GM23338 (cell line): ENCODE data around the gene IGFBP6. TPM values are rescaled to one million over a fixed set of nuclear protein-coding genes. Genes with fewer than 3 reads are reported as not detected.

ENCODE experiments used
- ATAC-seq: fragments of 200-7000 bp; cut with Tn5 transposase; 3 replicates; pipeline ENCODE4 v1.9.1; 2020
- DNase-seq: peaks from one replicate; pipeline ENCODE4 v3.0.0-alpha.2; 2015; ENCODE audit warnings: low spot score
- H2AFZ ChIP-seq: fragments of 200-600 bp; sonication (generic); 2 replicates; pipeline ENCODE4 v1.8.0; 2016; ENCODE audit warnings: antibody characterized with exemption, mild to moderate bottlenecking, moderate library complexity
- H3F3A ChIP-seq: fragments of 200-600 bp; sonication (generic); replicated peaks from 2 replicates; pipeline ENCODE4 v1.8.0; 2017; ENCODE audit warnings: antibody characterized with exemption, mixed run types, low read depth
- H3K27ac ChIP-seq: fragments of 200-600 bp; sonication (generic); 2 replicates; pipeline ENCODE4 v1.6.1; 2016; ENCODE audit warnings: low read depth
- H3K27me3 ChIP-seq: fragments of 200-600 bp; sonication (generic); 2 replicates; pipeline ENCODE4 v1.8.0; 2016; ENCODE audit warnings: mild to moderate bottlenecking, mixed run types, moderate library complexity; ENCODE audit not compliant: insufficient read depth
- H3K36me3 ChIP-seq: fragments of 200-600 bp; sonication (generic); 2 replicates; pipeline ENCODE4 v1.8.0; 2016; ENCODE audit warnings: mild to moderate bottlenecking; ENCODE audit not compliant: insufficient read depth
- H3K4me1 ChIP-seq: fragments of 200-600 bp; sonication (generic); 2 replicates; pipeline ENCODE4 v1.8.0; 2016; ENCODE audit warnings: mild to moderate bottlenecking, moderate library complexity; ENCODE audit not compliant: insufficient read depth
- H3K4me2 ChIP-seq: fragments of 200-600 bp; sonication (generic); 2 replicates; pipeline ENCODE4 v1.7.1; 2017; ENCODE audit warnings: mixed run types
- H3K4me3 ChIP-seq: fragments of 200-600 bp; sonication (generic); 2 replicates; pipeline ENCODE4 v1.6.1; 2016; ENCODE audit warnings: mixed run types
- H3K79me2 ChIP-seq: fragments of 200-600 bp; sonication (generic); replicated peaks from 2 replicates; pipeline ENCODE4 v1.8.0; 2017; ENCODE audit warnings: mild to moderate bottlenecking; ENCODE audit not compliant: insufficient read depth
- H3K9me2 ChIP-seq: fragments of 200-600 bp; sonication (generic); 2 replicates; pipeline ENCODE4 v1.8.0; 2017; ENCODE audit not compliant: insufficient read depth
- H4K20me1 ChIP-seq: fragments of 200-600 bp; sonication (generic); replicated peaks from 2 replicates; pipeline ENCODE4 v1.8.0; 2017; ENCODE audit warnings: mild to moderate bottlenecking; ENCODE audit not compliant: insufficient read depth
- H3K27ac Mint-ChIP-seq: 2 replicates; pipeline ENCODE4 v1.8.0; 2020; ENCODE audit warnings: inconsistent platforms, mild to moderate bottlenecking, moderate library complexity, mixed read lengths
- H3K27me3 Mint-ChIP-seq: 3 replicates; pipeline ENCODE4 v1.8.0; 2022; ENCODE audit warnings: low read depth, mild to moderate bottlenecking, moderate library complexity, mixed read lengths, inconsistent platforms; ENCODE audit not compliant: insufficient read depth, poor library complexity
- H3K36me3 Mint-ChIP-seq: 3 replicates; pipeline ENCODE4 v1.8.0; 2021; ENCODE audit warnings: low read depth, mild to moderate bottlenecking, inconsistent platforms, moderate library complexity, mixed read lengths
- H3K4me1 Mint-ChIP-seq: 3 replicates; pipeline ENCODE4 v1.8.0; 2020; ENCODE audit warnings: mild to moderate bottlenecking, inconsistent platforms, mixed read lengths
- H3K4me3 Mint-ChIP-seq: 3 replicates; pipeline ENCODE4 v1.8.0; 2021; ENCODE audit warnings: moderate library complexity, mild to moderate bottlenecking, inconsistent platforms, mixed read lengths
- H3K9me3 Mint-ChIP-seq: 3 replicates; pipeline ENCODE4 v1.8.0; 2020; ENCODE audit warnings: moderate library complexity, mild to moderate bottlenecking, inconsistent platforms, mixed read lengths
- CREB1 ChIP-seq: fragments of 250-450 bp; sonication (Bioruptor Pico); IDR thresholded peaks from 2 replicates; pipeline ENCODE4 v1.5.0; 2020; ENCODE audit warnings: low read depth, mild to moderate bottlenecking, moderate library complexity
- ETS1 ChIP-seq: IDR thresholded peaks from 2 replicates; pipeline ENCODE4 v1.6.1; 2016; ENCODE audit warnings: antibody characterized with exemption
- EZH2 ChIP-seq: fragments of 200-600 bp; sonication (generic); IDR thresholded peaks from one replicate; pipeline ENCODE4 v1.8.0; 2017; ENCODE audit warnings: antibody characterized with exemption, mild to moderate bottlenecking, low read depth; ENCODE audit not compliant: unreplicated experiment
- NANOG ChIP-seq: IDR thresholded peaks from 2 replicates; pipeline ENCODE4 v1.6.1; 2016; ENCODE audit warnings: antibody characterized with exemption, borderline replicate concordance
- POLR2AphosphoS5 ChIP-seq: IDR thresholded peaks from 2 replicates; pipeline ENCODE4 v1.6.1; 2016; ENCODE audit warnings: antibody characterized with exemption, low read depth
- REST ChIP-seq: IDR thresholded peaks from one replicate; pipeline ENCODE4 v1.6.1; 2018; ENCODE audit warnings: antibody characterized with exemption; ENCODE audit not compliant: unreplicated experiment
- ZNF114 ChIP-seq: fragments of 250-450 bp; sonication (Bioruptor Pico); IDR thresholded peaks from 2 replicates; pipeline ENCODE4 v1.5.0; 2020; ENCODE audit warnings: mild to moderate bottlenecking, moderate library complexity
- ZNF462 ChIP-seq: fragments of 250-450 bp; sonication (Bioruptor Pico); IDR thresholded peaks from 2 replicates; pipeline ENCODE4 v1.5.0; 2020; ENCODE audit warnings: mild to moderate bottlenecking, moderate library complexity
- polyA plus RNA-seq: library from polyadenylated mRNA; unstranded; fragments of >200 nt; fragmentation: Nextera tagmentation; extraction: Ambion mirVana; gene quantifications from 2 replicates; pipeline ENCODE4 v1.2.1, GENCODE V29; 2016
- total RNA-seq: library from RNA; depleted of rRNA; stranded (reverse); fragments of >200 nt; shearing (Covaris generic); gene quantifications from 2 replicates; pipeline ENCODE4 v1.2.3, GENCODE V29; 2014

IGFBP6 gene
- total and polyA plus RNA-seq, 2 experiments from 2014 or later = 14.7 to 16.6 TPM

- peak within 1 kb of the TSS; percentile 91 for H3K4me3 ChIP-seq
- H3K36me3 ChIP-seq = no peaks in the 10 kb centered on the region
- ATAC-seq (peak; percentile 96), DNase-seq (peak; percentile 98)
- peak within 1 kb of the TSS; percentile 99 for H2AFZ ChIP-seq
- peaks cover 11% of the 10 kb centered on the region for H3K4me1 Mint-ChIP-seq
- H3K4me3 Mint-ChIP-seq = peak within 1 kb of the TSS; percentile 82
- peak within 1 kb of the TSS; percentile 91 for H3K27ac ChIP-seq
- no peaks in the 10 kb centered on the region for H3K79me2 ChIP-seq
- no peaks in the 10 kb centered on the region for H4K20me1 ChIP-seq
- peaks cover 8% of the 10 kb centered on the region for H3K4me1 ChIP-seq
- TF ChIP-seq EZH2 (no peak), CREB1 (CRISPR knock-in tag) (peak; percentile 44), POLR2AphosphoS5 (peak; percentile 87), ETS1 (peak; percentile 32; the same call in 1 of the 2 replicates)
- H3K27me3 Mint-ChIP-seq = peaks cover 17% of the 10 kb centered on the region
- peaks cover 29% of the 10 kb centered on the region for H3K27me3 ChIP-seq
- H3K36me3 Mint-ChIP-seq = peaks cover 4% of the 10 kb centered on the region; the same call in 1 of the 3 replicates
- no peaks in the 10 kb centered on the region for H3K9me2 ChIP-seq
- H3K9me3 Mint-ChIP-seq = no peaks in the 10 kb centered on the region; the same call in 2 of the 3 replicates
- H3F3A ChIP-seq = peaks cover 16% of the 10 kb centered on the region; the same call in 1 of the 2 replicates
- H3K27ac Mint-ChIP-seq = peak within 1 kb of the TSS; percentile 81; the same call in 1 of the 2 replicates
- H3K4me2 ChIP-seq = peak within 1 kb of the TSS; percentile 98
Observed at GRCh38 chr12:53079226-53080117, 18.0 kb upstream of the IGFBP6 start, which contains the start of gene SPRYD3. TSS of gene SPRYD3 (minus strand) at chr12:53079390. CDS start at chr12:53079333, 57 bp downstream.

GRCh38 chr12:53082637-53083175 lies 14.8 kb upstream of the IGFBP6 start:
- Histone ChIP-seq H3K36me3 (no peaks in the 10 kb centered on the region), H3K9me2 (no peaks in the 10 kb centered on the region), H3F3A (peaks cover 16% of the 10 kb centered on the region; the same call in 1 of the 2 replicates), H3K27me3 (peaks cover 40% of the 10 kb centered on the region), H3K4me3 (no peak overlapping the region), H3K79me2 (no peaks in the 10 kb centered on the region), H3K4me2 (no peak overlapping the region), H4K20me1 (no peaks in the 10 kb centered on the region), H2AFZ (no peak overlapping the region), H3K27ac (no peak overlapping the region), H3K4me1 (peaks cover 8% of the 10 kb centered on the region)
- DNase-seq (no peak), ATAC-seq (no peak)
- H3K27me3 Mint-ChIP-seq = peaks cover 19% of the 10 kb centered on the region
- H3K4me1 Mint-ChIP-seq = peaks cover 7% of the 10 kb centered on the region; the same call in 2 of the 3 replicates
- no peaks in the 10 kb centered on the region for H3K36me3 Mint-ChIP-seq
- no peak overlapping the region for H3K4me3 Mint-ChIP-seq
- no peaks in the 10 kb centered on the region; the same call in 2 of the 3 replicates for H3K9me3 Mint-ChIP-seq
- no peak overlapping the region for H3K27ac Mint-ChIP-seq
- TF ChIP-seq ZNF462 (no peak), POLR2AphosphoS5 (no peak), EZH2 (no peak), REST (no peak), ZNF114 (CRISPR knock-in tag) (no peak), NANOG (no peak)
